HFF-Myc (cell line): ENCODE measurements around the gene DHFR.
"Not testable (repeated sequence)": the region's sequence is repeated elsewhere in the genome, so short reads cannot be mapped to it uniquely, and the experiment has no call there.

ENCODE experiments used
- DNase-seq: peaks from one replicate; pipeline ENCODE4 v3.0.0-alpha.2; 2011; ENCODE audit warnings: low read depth; ENCODE audit errors: extremely low read depth
- H3K4me3 ChIP-seq: replicated peaks from 2 replicates; pipeline ENCODE4 v1.5.1; 2011; ENCODE audit warnings: low read depth, mild to moderate bottlenecking, control low read depth, low read length
- TF ChIP-seq, protein P1 (sequence below): IDR thresholded peaks from 2 replicates; pipeline ENCODE4 v1.5.1; 2012; ENCODE audit warnings: mild to moderate bottlenecking, low read depth, low read length, control low read depth; ENCODE audit errors: missing control alignments

The DHFR gene

DNA sequence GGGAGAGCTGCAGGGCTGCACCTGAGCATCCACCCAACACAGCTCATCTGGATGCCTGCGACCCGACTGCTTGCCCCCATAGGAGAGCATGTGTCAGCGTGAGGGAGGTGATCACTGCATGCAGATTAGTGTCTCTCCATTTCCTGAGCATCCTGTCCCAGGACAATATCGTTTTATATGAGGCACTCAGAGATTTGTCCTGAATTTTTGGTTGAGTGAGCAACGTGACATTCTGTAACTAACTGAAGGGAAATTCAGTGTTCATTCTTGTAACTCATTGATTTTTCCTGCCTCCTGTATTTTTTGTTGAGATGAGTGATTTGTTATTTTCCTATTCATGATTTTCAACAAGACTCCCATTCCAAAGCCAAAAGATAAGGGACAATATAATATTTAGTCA is 64.0 kb downstream of the DHFR start:
- TF ChIP-seq, protein P1, sequence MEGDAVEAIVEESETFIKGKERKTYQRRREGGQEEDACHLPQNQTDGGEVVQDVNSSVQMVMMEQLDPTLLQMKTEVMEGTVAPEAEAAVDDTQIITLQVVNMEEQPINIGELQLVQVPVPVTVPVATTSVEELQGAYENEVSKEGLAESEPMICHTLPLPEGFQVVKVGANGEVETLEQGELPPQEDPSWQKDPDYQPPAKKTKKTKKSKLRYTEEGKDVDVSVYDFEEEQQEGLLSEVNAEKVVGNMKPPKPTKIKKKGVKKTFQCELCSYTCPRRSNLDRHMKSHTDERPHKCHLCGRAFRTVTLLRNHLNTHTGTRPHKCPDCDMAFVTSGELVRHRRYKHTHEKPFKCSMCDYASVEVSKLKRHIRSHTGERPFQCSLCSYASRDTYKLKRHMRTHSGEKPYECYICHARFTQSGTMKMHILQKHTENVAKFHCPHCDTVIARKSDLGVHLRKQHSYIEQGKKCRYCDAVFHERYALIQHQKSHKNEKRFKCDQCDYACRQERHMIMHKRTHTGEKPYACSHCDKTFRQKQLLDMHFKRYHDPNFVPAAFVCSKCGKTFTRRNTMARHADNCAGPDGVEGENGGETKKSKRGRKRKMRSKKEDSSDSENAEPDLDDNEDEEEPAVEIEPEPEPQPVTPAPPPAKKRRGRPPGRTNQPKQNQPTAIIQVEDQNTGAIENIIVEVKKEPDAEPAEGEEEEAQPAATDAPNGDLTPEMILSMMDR: no peak
- H3K4me3 ChIP-seq: no peak overlapping the region
- no peak for DNase-seq

DNA sequence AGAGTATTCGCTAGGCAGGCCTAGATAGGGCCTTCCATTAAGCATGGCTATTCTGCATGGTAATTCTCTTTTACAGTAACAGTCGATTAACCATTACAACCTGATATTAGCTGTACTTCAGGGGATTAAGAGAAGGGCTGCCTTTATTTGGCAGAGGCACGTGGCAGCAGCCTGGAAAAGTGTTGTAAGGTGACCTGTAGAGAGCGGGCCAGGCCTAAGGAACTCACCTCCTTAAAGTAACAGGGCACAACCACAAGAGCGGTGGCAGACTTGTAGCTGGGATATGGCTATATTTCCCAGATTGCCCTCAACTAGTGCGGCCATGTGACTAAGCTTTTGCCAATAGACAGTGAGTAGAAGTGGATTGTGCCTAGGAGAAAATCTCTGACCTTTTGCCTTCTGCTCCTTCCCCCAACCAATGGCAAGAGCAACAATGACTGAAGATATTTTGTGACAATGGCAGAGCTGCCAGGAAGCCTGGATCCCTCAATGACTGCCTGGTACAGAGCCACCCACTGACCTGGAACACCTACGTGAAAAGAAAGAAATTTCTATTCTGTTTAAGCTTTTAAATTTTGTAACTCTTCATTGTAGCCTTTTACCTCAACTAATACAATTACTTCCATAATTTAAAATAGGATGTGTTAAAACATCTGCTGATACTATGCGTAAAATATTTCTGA is 65.8 kb downstream of the DHFR start:
- DNase-seq: no peak
- TF ChIP-seq, protein P1: no peak
- H3K4me3 ChIP-seq: no peak overlapping the region

DNA sequence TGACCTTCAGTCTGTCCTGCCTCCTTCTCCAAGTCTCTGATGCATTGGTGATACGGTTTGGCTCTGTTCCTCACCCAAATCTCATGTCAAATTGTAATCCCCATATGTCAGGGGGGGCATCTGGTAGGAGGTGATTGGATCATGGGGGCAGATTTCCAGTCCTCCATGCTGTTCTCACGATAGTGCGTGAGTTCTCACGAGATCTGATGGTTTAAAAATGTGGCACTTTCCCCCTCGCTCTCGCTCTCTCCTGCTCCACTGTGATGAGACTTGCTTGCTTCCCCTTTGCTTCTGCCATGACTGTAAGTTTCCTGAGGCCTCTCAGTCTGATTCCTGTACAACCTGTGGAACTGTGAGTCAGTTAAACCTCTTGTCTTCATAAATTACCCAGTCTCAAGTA is 70.0 kb downstream of the DHFR start:
- DNase-seq: no peak

DNA sequence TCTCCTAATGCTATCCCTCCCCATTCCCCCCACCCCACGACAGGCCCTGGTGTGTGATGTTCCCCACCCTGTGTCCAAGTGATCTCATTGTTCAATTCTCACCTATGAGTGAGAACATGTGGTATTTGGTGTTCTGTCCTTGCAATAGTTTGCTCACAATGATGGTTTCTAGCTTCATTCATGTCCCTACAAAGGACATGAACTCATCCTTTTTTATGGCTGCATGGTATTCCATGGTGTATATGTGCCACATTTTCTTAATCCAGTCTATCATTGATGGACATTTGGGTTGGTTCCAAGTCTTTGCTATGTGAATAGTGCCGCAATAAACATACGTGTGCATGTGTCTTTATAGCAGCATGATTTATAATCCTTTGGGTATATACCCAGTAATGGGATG is 74.5 kb downstream of the DHFR start:
- not testable (repeated sequence) for H3K4me3 ChIP-seq, DNase-seq

More for the DNA sequence above, 70.0 kb downstream of the DHFR start:
- TF ChIP-seq, protein P1: no peak
- H3K4me3 ChIP-seq: no peak overlapping the region

DNA sequence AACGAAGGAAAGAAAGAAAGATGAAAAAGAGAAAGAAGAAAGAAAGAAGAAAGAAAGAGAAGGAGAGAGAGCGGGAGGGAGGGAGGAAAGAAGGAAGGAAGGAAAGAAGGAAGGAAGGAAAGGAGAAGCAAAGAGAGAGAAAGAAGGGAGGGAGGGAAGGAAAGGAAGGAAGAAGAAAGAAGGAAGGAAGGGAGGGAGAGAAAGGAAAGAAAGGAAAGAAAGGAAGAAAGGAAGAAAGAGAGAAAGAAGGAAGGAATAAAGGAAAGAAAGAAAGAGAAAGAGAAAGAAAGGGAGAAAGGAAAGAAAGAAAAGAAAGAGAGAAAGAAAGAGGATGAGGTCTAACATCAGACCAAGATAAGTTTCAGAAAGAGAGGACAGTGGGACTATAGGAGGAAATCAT is 75.7 kb downstream of the DHFR start:
- DNase-seq: no peak
- TF ChIP-seq, protein P1: no peak
- no peak overlapping the region for H3K4me3 ChIP-seq

DNA sequence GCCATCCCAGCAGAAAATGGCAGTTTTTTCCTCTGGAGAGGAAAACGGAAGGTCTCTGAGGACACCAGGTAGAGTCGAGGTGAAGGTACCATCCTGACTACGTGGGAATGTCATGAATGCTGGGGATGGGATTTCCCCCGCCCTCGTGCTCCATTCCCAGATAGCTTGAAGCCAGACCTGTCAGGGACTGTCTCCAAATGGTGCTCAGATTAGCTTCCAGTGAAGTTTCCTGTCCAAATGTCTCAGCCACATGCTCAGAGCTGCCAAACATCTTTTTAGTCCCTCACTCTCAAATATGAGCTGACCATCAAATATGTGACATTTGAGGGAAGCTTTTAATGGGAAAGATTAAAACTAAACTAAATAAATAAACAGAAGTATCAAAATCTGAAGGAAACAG is 77.1 kb downstream of the DHFR start:
- no peak overlapping the region for H3K4me3 ChIP-seq
- TF ChIP-seq, protein P1: no peak
- no peak for DNase-seq

DNA sequence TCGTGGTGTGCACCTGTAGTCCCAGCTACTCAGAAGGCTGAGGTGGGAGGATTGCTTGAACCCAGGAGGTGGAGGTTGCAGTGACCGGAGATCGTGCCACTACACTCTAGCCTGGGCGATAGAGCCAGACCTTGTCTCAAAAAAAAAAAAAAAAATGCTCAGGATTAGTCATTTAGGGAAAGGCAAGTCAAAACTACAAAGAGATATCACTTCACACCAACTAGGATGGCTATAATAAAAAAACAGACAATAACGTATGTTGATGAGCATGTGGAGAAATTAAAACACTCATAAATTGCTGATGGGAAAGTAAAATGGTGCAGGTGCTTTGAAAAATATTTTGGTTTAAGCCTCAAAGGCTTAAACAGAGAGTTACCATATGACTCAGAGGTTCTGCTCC is 78.4 kb downstream of the DHFR start:
- DNase-seq: no peak
- TF ChIP-seq, protein P1: no peak
- no peak overlapping the region for H3K4me3 ChIP-seq
